Breast epithelium (tissue), 4 donors: ENCODE results near the gene BFSP2. TPM values are rescaled to one million over a fixed set of nuclear protein-coding genes. Genes with fewer than 3 reads are reported as not detected.

Experiments used
- DNase-seq, 2 donors: peaks; one replicate each; pipeline ENCODE4 v3.0.0-alpha.2; 2019; ENCODE audit warnings: low spot score in 2 of 2
- H3K27ac ChIP-seq, 2 donors: fragments of 200-600 bp; sonication (generic) in 1 of 2; one replicate each; pipeline ENCODE4 v1.5.1; 2016 to 2019; ENCODE audit warnings: mild to moderate bottlenecking in 1 of 2
- H3K27me3 ChIP-seq, 2 donors: fragments of 200-600 bp; sonication (generic) in 1 of 2; one replicate each; pipeline versions ENCODE4 v1.5.1 to v1.6.0; 2017 to 2019; ENCODE audit warnings: control low read depth in 1 of 2, mild to moderate bottlenecking in 1 of 2
- H3K36me3 ChIP-seq: fragments of 200-600 bp; one replicate; pipeline ENCODE4 v1.5.1; 2019
- H3K4me1 ChIP-seq, 2 donors: fragments of 200-600 bp; sonication (generic); one replicate each; pipeline ENCODE4 v1.5.1; 2016 to 2019; ENCODE audit warnings: control low read depth in 1 of 2
- H3K4me3 ChIP-seq, 3 donors: fragments of 200-600 bp; sonication (generic); 1 replicate in 2 of 3; 2 replicates in 1 of 3; pipeline ENCODE4 v1.5.1; 2016 to 2019; ENCODE audit warnings: mild to moderate bottlenecking in 3 of 3, moderate library complexity in 2 of 3
- H3K9me3 ChIP-seq, 2 donors: fragments of 200-600 bp; sonication (generic) in 1 of 2; one replicate each; pipeline ENCODE4 v1.5.1; 2016 to 2019; ENCODE audit warnings: control low read depth in 1 of 2
- POLR2A ChIP-seq: fragments of 450-650 bp; IDR thresholded peaks from one replicate; pipeline ENCODE4 v1.6.1; 2016; ENCODE audit warnings: antibody characterized with exemption, mild to moderate bottlenecking, moderate library complexity
- POLR2AphosphoS5 ChIP-seq, 3 donors: sonication (generic); formaldehyde crosslinking; IDR thresholded peaks; one replicate each; pipeline ENCODE4 v1.6.1; 2017; ENCODE audit warnings: antibody characterized with exemption in 3 of 3
- intact Hi-C: fragments of 100-400 bp; cut with DNase I; formaldehyde crosslinking; loops from one replicate; pipeline ENCODE4 v1.15.1; 2023; ENCODE audit warnings: low total_unique reads
- total RNA-seq, 3 donors: library from RNA; depleted of rRNA; stranded (reverse); fragments of >200 nt; gene quantifications; one replicate each; pipeline ENCODE4 v1.1.0, GENCODE V29; 2016
- TF ChIP-seq, protein P1 (sequence below), 3 donors: fragments of 450-650 bp; IDR thresholded peaks; one replicate each; pipeline ENCODE4 v1.5.1; 2016 to 2017; ENCODE audit warnings: antibody characterized with exemption in 3 of 3, mild to moderate bottlenecking in 3 of 3, moderate library complexity in 3 of 3

Gene BFSP2
- total RNA-seq, 3 donors from 2014 or later: not detected

GRCh38 chr3:133418361-133418760, 18.5 kb downstream of the BFSP2 start:
- TF ChIP-seq POLR2A (no peak), POLR2AphosphoS5 (IDR thresholded peaks at IDR 0.05) (no peak)
- TF ChIP-seq, protein P1, sequence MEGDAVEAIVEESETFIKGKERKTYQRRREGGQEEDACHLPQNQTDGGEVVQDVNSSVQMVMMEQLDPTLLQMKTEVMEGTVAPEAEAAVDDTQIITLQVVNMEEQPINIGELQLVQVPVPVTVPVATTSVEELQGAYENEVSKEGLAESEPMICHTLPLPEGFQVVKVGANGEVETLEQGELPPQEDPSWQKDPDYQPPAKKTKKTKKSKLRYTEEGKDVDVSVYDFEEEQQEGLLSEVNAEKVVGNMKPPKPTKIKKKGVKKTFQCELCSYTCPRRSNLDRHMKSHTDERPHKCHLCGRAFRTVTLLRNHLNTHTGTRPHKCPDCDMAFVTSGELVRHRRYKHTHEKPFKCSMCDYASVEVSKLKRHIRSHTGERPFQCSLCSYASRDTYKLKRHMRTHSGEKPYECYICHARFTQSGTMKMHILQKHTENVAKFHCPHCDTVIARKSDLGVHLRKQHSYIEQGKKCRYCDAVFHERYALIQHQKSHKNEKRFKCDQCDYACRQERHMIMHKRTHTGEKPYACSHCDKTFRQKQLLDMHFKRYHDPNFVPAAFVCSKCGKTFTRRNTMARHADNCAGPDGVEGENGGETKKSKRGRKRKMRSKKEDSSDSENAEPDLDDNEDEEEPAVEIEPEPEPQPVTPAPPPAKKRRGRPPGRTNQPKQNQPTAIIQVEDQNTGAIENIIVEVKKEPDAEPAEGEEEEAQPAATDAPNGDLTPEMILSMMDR (IDR thresholded peaks at IDR 0.05): no peak

GRCh38 chr3:133419151-133419909, 19.5 kb downstream of the BFSP2 start:
- no peak for TF ChIP-seq POLR2AphosphoS5 (IDR thresholded peaks at IDR 0.05)
- TF ChIP-seq POLR2A: no peak
- TF ChIP-seq, protein P1 (IDR thresholded peaks at IDR 0.05): no peak
- no peak for DNase-seq
- no peaks in the 10 kb centered on the region for H3K36me3 ChIP-seq
- peaks cover 0 to 4% of the 10 kb centered on the region in 2 donors for H3K4me1 ChIP-seq
- H3K9me3 ChIP-seq: no peaks in the 10 kb centered on the region
- no peak overlapping the region for H3K27ac ChIP-seq
- no peak overlapping the region for H3K4me3 ChIP-seq
- no peaks in the 10 kb centered on the region for H3K27me3 ChIP-seq
- intact Hi-C loops: loop anchor here (5.0 kb wide), 1 partner anchor 1982 kb away; no protein-coding TSS in a partner anchor

More at GRCh38 chr3:133418361-133418760, 18.5 kb downstream of the BFSP2 start:
- Histone ChIP-seq H3K27ac (no peak overlapping the region), H3K27me3 (no peaks in the 10 kb centered on the region), H3K9me3 (no peaks in the 10 kb centered on the region), H3K36me3 (no peaks in the 10 kb centered on the region), H3K4me1 (no peaks in the 10 kb centered on the region), H3K4me3 (no peak overlapping the region)
- no peak for DNase-seq
- intact Hi-C loops: loop anchor here (5.0 kb wide), 1 partner anchor 1981 kb away; no protein-coding TSS in a partner anchor

DNA sequence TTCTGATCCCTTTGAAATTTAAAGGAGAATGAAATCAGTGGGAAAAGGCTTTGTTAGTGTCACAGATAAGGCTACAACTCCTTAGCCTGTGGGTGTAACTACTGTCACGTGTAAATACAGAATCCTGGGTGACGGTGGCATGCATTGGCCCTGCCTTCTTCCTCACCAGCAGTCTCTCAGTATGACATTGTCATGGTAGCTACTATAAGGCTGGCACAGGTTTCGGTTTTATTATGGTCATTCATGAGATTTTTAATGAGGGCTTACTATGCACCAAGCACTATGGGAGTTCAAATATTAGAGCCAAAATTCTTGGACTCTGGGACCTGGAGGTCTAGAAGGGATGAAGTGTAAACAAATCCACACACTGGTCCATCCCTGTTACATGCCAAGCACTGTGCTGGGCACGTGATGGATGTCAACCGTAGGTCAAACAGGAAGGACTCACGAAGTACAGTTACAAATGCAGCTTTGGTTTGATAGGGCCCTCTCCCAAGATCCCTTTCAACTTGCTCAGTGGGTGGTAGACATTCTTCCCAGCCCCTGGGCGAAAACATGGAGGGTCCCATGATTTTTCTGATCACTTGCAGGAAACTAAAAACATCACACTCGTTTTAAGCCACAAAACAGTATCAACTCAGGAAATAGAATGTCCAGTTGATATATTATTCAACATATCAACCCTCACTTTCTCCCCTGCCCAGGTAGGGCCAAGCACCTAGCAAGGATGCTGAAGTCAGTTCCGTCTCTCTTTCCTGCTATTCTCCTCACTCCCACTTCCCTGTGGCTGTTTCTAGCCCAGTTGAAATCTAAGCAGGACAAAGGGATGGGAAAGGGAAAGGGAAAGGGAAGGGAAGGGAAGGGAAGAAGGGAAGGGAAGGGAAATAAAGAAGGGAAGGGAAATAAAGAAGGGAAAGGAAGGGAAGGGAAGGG, 25.3 kb downstream of the BFSP2 start:
- no peak overlapping the region for H3K27ac ChIP-seq
- no peaks in the 10 kb centered on the region for H3K27me3 ChIP-seq
- intact Hi-C loops: loop anchor here (10.0 kb wide), 1 partner anchor 690 kb away; no protein-coding TSS in a partner anchor
- TF ChIP-seq POLR2AphosphoS5 (IDR thresholded peaks at IDR 0.05) (no peak), POLR2A (no peak)
- TF ChIP-seq, protein P1 (IDR thresholded peaks at IDR 0.05): no peak
- no peaks in the 10 kb centered on the region for H3K9me3 ChIP-seq
- no peak overlapping the region for H3K4me3 ChIP-seq
- H3K4me1 ChIP-seq: peaks cover 0 to 4% of the 10 kb centered on the region in 2 donors
- DNase-seq: no peak
- H3K36me3 ChIP-seq: no peaks in the 10 kb centered on the region

GRCh38 chr3:133425898-133426297, 26.0 kb downstream of the BFSP2 start:
- intact Hi-C loops: loop anchor here (10.0 kb wide), 1 partner anchor 691 kb away; no protein-coding TSS in a partner anchor
- Histone ChIP-seq H3K9me3 (no peaks in the 10 kb centered on the region), H3K36me3 (no peaks in the 10 kb centered on the region), H3K27ac (no peak overlapping the region), H3K27me3 (no peaks in the 10 kb centered on the region), H3K4me1 (peaks cover 0 to 4% of the 10 kb centered on the region in 2 donors), H3K4me3 (no peak overlapping the region)
- TF ChIP-seq, protein P1 (IDR thresholded peaks at IDR 0.05): no peak
- TF ChIP-seq POLR2AphosphoS5 (IDR thresholded peaks at IDR 0.05) (no peak), POLR2A (no peak)
- no peak for DNase-seq
